D721Med (cell line): ENCODE results near the gene RAB7A.
"Not testable (repeated sequence)": the region's sequence is repeated elsewhere in the genome, so short reads cannot be mapped to it uniquely, and the experiment has no call there.

Source experiments
- DNase-seq: peaks from one replicate; pipeline ENCODE4 v3.0.0; 2011; ENCODE audit warnings: low spot score; ENCODE audit not compliant: insufficient read length
- FAIRE-seq: peaks from 2 replicates; lab custom pipeline; 2011; peaks lifted over from hg19 to GRCh38; lab: Jason Lieb, UNC
- TF ChIP-seq, protein P1 (sequence below): IDR thresholded peaks from 2 replicates; pipeline ENCODE4 v1.5.1; 2012; ENCODE audit warnings: mild to moderate bottlenecking, control low read depth; ENCODE audit not compliant: insufficient read depth; ENCODE audit errors: missing control alignments

The RAB7A gene

DNA sequence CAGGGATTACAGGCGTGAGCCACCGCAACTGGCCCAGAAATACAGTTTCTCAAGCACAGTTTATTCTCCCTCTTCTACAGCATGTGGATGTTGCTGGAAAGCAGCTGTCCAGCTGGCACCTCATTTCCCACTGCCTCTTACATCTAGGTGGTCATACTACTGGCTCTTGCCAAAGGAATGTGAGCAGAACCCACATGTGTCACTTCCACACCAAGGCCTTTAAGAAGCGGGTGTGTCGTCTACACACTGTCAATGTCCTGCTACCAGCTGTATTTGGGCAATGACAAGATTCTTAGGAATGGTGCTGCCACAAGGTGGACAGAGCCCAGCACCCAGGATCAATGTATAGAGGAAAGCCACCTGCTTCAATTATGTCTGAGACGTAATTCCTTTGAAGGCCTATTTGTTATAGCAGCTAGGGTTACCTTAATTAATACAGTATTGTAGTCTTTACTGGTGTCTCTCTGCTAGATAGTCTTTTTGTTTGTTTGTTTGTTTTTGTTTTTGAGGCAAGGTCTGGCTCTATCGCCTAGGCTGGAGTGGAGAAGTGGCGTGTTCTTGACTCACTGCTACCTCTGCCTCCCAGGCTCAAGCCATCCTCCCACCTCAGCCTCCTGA, 15.1 kb upstream of the RAB7A start:
- DNase-seq (no peak), FAIRE-seq (no peak)
- TF ChIP-seq, protein P1, sequence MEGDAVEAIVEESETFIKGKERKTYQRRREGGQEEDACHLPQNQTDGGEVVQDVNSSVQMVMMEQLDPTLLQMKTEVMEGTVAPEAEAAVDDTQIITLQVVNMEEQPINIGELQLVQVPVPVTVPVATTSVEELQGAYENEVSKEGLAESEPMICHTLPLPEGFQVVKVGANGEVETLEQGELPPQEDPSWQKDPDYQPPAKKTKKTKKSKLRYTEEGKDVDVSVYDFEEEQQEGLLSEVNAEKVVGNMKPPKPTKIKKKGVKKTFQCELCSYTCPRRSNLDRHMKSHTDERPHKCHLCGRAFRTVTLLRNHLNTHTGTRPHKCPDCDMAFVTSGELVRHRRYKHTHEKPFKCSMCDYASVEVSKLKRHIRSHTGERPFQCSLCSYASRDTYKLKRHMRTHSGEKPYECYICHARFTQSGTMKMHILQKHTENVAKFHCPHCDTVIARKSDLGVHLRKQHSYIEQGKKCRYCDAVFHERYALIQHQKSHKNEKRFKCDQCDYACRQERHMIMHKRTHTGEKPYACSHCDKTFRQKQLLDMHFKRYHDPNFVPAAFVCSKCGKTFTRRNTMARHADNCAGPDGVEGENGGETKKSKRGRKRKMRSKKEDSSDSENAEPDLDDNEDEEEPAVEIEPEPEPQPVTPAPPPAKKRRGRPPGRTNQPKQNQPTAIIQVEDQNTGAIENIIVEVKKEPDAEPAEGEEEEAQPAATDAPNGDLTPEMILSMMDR, result no peak

DNA sequence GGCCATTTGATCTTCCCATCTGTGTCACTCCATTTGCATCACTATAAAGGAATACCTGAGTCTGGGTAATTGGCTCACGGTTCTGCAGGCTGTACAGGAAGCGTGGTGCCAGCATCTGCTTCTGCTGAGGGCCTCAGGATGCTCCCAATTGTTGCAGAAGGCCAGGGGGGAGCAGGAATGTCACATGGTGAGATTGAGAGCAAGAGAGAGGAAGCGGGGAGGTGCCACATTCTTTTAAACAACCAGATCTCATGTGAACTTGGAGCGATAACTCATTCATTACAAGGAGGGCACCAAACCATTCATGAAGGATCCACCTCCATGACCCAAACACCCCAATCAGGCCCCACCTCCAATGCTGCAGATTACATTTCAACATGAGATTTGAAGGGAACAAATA, 13.1 kb upstream of the RAB7A start:
- DNase-seq (no peak), FAIRE-seq (no peak)
- TF ChIP-seq, protein P1, result no peak

DNA sequence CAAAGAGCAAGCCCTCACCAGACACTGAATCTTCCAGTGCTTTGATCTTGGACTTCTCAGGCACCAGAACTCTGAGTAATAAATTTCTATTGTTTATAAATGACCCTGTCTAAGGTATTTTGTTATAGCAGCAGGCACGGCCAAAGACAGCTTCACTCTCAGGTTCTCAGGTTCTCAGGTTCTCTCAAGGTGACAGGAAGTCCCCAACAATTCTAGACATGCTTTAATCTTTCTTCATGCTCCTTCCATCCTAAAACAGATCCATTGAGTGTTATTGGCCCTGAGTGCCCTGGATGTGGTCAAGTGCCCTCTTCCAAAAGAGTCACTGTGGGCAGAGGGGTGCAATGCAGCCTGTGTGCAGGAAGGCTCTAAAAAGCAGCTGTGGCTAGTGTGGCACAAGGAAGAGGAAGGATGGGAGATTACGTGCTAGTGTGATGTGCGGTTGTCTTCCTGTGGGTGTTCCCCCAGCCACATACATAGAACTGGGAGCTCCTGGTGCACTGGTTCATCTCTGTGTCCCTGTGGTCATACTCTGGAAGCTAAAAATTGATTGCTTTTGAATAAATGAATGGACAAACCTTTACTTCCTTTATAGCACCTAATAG, 11.0 kb upstream of the RAB7A start:
- FAIRE-seq (no peak), DNase-seq (no peak)
- TF ChIP-seq, protein P1, result no peak

- DNase-seq, FAIRE-seq: not testable (repeated sequence)
Observed at GRCh38 chr3:128718892-128719291, 7.1 kb upstream of the RAB7A start.

- TF ChIP-seq, protein P1, result no peak
- FAIRE-seq (no peak), DNase-seq (no peak)
Observed at GRCh38 chr3:128720891-128721290, 5.1 kb upstream of the RAB7A start.

- DNase-seq (no peak), FAIRE-seq (no peak)
- TF ChIP-seq, protein P1, result no peak
Observed at GRCh38 chr3:128723477-128723876, 2.5 kb upstream of the RAB7A start.

- DNase-seq (no peak), FAIRE-seq (no peak)
- TF ChIP-seq, protein P1, result no peak
Observed at GRCh38 chr3:128725547-128726022, 398 bp upstream of the RAB7A start.
